ENCODE results near the gene UNC13D.
"Not testable (repeated sequence)": the region's sequence is repeated elsewhere in the genome, so short reads cannot be mapped to it uniquely, and the experiment has no call there.

Gene UNC13D

DNA sequence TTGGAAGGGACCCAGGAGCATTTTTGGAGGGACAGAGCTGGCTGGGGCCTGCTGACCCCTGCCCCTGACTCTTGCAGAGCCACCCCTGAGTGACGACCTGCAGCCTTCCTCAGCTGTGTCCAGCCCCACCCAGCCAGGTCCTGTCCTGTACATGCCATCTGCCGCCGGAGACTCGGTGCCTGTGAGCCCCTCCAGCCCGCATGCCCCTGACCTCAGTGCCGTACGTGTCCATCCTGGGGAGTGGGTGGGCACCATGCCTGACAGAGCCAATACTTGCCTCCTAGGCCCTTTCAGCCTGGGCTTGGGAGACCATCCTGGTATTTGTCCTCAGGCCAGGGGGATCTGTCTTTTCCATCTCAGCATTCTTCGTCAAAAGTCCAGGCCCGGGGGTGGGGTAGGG, 27.5 kb downstream of the UNC13D start:
- H3K36me3 Mint-ChIP-seq (ENCODE audit: low read depth): peaks cover 89% of the 10 kb centered on the region
- H3K4me3 Mint-ChIP-seq: no peak overlapping the region
- peak overlapping the region; percentile 34 for H3K27ac Mint-ChIP-seq
- no peak for DNase-seq
- no peaks in the 10 kb centered on the region for H3K9me3 Mint-ChIP-seq
- H3K4me1 Mint-ChIP-seq (ENCODE audit: low read depth): peaks cover 10% of the 10 kb centered on the region
- H3K27me3 Mint-ChIP-seq: no peaks in the 10 kb centered on the region

DNA sequence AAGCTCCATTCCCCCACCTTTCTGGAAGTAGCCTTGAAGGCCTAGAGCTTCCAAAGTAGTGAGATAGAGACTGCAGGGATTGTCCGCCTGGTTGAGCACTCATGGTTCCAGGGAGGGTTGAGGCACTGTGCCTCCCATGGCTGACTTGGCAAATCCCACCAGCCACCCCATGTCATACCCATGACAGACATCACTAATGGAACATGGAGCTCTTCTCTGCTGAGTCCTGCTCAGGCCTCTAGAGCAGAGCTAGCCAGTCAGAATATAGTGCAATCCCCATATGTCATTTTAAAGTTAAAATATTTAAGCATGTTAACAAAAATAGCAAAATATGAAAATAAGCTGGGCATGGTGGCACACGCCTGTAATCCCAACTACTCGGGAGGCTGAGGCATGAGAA, 28.8 kb downstream of the UNC13D start:
- Mint-ChIP-seq H3K4me1 (ENCODE audit: low read depth) (no peaks in the 10 kb centered on the region), H3K27me3 (no peaks in the 10 kb centered on the region), H3K36me3 (ENCODE audit: low read depth) (peaks cover 87% of the 10 kb centered on the region), H3K9me3 (no peaks in the 10 kb centered on the region), H3K27ac (peak overlapping the region; percentile 6), H3K4me3 (no peak overlapping the region)
- no peak for DNase-seq

DNA sequence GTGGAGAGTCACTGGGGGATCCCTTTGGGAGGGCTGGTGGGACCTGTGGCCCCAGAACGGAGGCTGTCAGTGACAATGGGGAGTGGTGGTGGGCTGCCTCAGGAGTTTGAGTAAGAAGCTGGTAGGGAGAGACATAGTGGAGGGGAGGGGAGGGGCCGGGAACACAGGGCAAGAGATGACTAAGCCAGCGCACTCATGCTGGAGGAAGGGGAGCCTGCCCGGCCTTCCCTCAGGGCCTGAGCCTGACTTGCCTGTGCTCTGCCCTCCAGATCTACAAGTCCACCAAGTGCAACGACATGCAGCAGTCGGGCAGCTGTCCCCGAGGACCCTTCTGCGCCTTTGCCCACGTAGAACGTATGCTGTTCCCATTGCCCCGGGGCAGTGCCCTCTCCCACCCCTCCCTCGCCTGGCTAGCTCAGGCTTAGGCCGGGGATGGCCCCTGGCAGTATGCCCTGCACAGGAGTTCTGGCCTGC, 29.3 kb downstream of the UNC13D start:
- Mint-ChIP-seq H3K4me1 (ENCODE audit: low read depth) (no peaks in the 10 kb centered on the region), H3K27me3 (no peaks in the 10 kb centered on the region), H3K4me3 (no peak overlapping the region), H3K36me3 (ENCODE audit: low read depth) (peaks cover 86% of the 10 kb centered on the region), H3K9me3 (no peaks in the 10 kb centered on the region), H3K27ac (no peak overlapping the region)
- no peak for DNase-seq

DNA sequence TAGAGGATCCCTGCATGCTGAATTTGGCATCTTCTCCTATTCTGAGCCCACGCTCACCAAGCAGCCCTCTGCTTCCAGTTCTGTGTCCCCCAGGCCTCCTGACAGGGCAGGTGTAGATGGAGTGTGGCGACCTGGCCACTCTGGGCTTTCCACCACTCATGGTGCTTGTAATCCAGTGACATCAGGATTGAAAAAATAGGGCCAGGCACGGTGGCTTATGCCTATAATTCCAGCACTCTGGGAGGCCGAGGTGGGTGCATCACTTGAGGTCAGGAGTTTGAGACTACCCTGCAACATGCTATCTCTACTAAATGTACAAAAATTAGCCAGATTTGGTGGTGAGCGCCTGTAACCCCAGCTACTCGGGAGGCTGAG, 30.2 kb downstream of the UNC13D start:
- Mint-ChIP-seq H3K9me3 (no peaks in the 10 kb centered on the region), H3K4me3 (no peak overlapping the region), H3K27me3 (no peaks in the 10 kb centered on the region), H3K27ac (no peak overlapping the region), H3K4me1 (ENCODE audit: low read depth) (no peaks in the 10 kb centered on the region), H3K36me3 (ENCODE audit: low read depth) (peaks cover 81% of the 10 kb centered on the region)
- DNase-seq: no peak

DNA sequence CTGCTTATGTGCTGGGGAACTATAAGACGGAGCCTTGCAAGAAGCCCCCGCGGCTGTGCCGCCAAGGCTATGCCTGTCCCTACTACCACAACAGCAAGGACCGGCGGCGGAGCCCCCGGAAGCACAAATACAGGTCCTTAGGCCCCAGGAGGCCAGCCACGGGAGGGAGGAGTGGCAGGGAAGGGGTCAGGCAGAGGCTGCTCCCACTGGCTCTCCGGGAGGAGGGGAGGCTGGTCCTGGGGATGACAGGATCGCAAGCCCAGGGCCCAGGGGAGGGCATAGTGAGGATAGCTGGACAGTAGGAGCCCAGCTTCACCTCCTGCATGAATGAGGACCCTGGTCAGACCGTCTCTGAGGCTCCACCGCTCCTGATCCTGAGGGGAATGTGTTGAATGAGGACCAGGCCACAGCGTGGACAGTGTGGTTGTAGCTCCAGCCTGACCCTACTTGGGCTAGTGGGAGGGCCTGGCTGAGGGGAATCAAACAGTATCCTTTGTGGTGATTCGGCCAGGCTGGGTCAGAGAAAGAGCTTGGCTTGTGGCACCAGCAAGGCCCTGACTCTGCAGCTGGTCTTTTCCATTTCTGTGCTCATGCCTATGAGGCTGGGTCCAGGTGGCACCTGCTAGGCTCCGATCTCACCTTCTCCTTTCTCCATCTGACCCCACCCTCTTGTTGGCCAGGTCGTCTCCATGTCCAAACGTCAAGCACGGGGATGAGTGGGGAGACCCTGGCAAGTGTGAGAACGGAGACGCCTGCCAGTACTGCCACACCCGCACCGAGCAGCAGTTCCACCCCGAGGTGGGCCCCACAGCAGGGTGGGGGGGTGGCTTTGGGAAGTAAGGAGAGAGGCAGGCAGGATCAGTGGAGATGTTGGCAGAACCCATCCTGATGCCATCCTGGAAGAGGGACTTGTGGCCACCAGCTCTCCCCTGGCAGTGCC, 30.9 kb downstream of the UNC13D start:
- H3K27me3 Mint-ChIP-seq: no peaks in the 10 kb centered on the region
- peaks cover 4% of the 10 kb centered on the region for H3K4me1 Mint-ChIP-seq (ENCODE audit: low read depth)
- no peaks in the 10 kb centered on the region for H3K9me3 Mint-ChIP-seq
- no peak for DNase-seq
- no peak overlapping the region for H3K4me3 Mint-ChIP-seq
- H3K36me3 Mint-ChIP-seq (ENCODE audit: low read depth): peaks cover 75% of the 10 kb centered on the region
- H3K27ac Mint-ChIP-seq: no peak overlapping the region

DNA sequence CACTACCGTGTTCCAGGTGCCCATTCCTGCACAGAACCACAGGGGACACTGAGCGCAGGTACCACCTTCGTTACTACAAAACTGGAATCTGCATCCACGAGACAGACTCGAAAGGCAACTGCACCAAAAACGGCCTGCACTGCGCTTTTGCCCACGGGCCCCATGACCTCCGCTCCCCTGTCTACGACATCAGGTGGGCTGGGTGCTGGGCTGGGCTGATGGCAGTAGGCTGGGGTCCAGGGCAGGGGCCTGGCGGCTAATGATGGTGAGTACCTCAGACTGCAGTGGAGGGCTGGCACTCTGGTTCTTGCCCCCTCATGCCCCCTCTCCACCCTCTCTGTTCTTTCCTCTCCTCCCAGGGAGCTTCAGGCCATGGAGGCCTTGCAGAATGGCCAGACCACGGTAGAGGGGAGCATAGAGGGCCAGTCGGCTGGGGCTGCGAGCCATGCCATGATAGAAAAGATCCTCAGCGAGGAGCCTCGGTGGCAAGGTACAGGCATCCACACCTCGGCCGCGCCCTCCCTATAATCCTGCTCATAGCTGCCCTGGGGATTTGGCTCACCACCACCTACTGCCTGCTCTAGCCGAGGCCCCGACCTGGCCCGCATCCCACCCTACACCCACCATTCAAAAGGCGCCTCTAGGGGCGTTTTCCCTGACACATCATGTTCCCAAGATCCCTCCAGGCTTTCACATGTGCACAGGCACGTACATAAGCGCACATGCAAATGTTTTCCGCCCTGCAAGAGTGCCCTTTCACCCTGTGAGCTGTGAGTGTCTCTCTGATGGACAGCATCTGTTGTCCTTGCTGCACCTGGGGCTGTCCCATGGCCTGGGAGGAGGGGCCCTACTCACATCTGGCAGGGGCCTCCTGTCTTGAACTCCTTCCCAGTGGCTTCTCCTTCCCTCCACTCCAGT, 31.8 kb downstream of the UNC13D start:
- H3K4me1 Mint-ChIP-seq (ENCODE audit: low read depth): peaks cover 4% of the 10 kb centered on the region
- H3K36me3 Mint-ChIP-seq (ENCODE audit: low read depth): peaks cover 67% of the 10 kb centered on the region
- H3K27ac Mint-ChIP-seq: no peak overlapping the region
- no peak for DNase-seq
- H3K4me3 Mint-ChIP-seq: no peak overlapping the region
- H3K27me3 Mint-ChIP-seq: no peaks in the 10 kb centered on the region
- H3K9me3 Mint-ChIP-seq: no peaks in the 10 kb centered on the region

DNA sequence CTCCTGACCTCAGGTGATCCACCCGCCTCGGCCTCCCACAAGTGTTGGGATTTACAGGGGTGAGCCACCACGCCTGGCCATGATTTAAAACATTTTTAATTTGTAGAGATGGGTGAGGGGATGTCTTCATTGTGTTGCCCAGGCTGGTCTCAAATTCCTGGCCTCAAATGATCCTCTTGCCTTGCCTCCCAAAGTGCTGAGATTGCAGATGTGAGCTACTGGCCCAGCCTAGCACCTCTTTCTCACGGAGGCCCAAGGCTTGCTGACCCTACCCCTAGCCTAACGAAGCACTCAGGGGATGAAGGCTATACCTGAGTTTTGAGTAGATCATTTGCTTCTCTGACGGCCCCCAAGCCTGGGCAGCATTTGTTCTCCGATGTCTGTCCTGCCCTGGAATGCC, 33.0 kb downstream of the UNC13D start:
- Mint-ChIP-seq H3K36me3 (ENCODE audit: low read depth) (peaks cover 55% of the 10 kb centered on the region), H3K27ac (no peak overlapping the region)

DNA sequence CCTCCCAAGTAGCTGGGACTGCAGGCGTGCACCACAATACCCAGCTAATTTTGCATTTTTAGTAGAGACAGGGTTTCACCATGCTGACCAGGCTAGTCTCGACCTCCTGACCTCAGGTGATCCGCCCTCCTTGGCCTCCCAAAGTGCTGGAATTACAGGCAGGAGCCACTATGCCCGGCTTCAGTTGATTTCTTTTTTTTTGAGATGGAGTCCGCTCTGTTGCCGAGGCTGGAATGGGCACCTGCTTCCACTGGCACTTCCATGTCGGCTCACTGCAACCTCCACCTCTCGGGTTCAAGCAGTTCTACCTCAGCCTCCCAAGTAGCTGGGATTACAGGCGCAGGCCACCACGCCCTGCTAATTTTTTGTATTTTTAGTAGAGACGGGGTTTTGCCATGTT, 33.4 kb downstream of the UNC13D start:
- H3K9me3 Mint-ChIP-seq; H3K4me1 Mint-ChIP-seq (ENCODE audit: low read depth); H3K27ac Mint-ChIP-seq; DNase-seq; H3K27me3 Mint-ChIP-seq; H3K4me3 Mint-ChIP-seq: not testable (repeated sequence)
- H3K36me3 Mint-ChIP-seq (ENCODE audit: low read depth): peaks cover 52% of the 10 kb centered on the region

More for the DNA sequence above, 33.0 kb downstream of the UNC13D start:
- H3K4me3 Mint-ChIP-seq: no peak overlapping the region
- H3K9me3 Mint-ChIP-seq: no peaks in the 10 kb centered on the region
- peaks cover 4% of the 10 kb centered on the region for H3K4me1 Mint-ChIP-seq (ENCODE audit: low read depth)
- DNase-seq: no peak
- H3K27me3 Mint-ChIP-seq: no peaks in the 10 kb centered on the region

DNA sequence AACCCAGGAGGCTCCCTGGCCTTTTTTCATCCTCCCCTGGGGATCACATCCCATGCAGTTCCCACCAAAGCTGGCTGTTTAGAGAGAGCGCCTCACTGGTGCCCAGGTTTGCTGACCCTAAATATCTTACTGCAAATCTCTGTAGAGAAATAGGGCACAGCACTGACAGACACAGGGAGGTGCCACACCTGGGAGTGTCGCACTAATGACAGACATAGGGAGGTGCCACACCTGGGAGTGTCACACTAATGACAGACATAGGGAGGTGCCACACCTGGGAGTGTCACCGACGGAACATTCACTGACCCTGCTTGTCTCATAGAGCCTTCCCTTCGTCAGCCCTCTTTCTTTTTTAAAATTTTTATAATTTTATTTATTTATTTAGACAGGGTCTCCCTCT, 34.0 kb downstream of the UNC13D start:
- H3K27ac Mint-ChIP-seq: no peak overlapping the region
- H3K9me3 Mint-ChIP-seq: no peaks in the 10 kb centered on the region
- H3K4me1 Mint-ChIP-seq (ENCODE audit: low read depth): peaks cover 4% of the 10 kb centered on the region
- H3K36me3 Mint-ChIP-seq (ENCODE audit: low read depth): peaks cover 47% of the 10 kb centered on the region
- DNase-seq: no peak
- H3K4me3 Mint-ChIP-seq: no peak overlapping the region
- H3K27me3 Mint-ChIP-seq: no peaks in the 10 kb centered on the region

DNA sequence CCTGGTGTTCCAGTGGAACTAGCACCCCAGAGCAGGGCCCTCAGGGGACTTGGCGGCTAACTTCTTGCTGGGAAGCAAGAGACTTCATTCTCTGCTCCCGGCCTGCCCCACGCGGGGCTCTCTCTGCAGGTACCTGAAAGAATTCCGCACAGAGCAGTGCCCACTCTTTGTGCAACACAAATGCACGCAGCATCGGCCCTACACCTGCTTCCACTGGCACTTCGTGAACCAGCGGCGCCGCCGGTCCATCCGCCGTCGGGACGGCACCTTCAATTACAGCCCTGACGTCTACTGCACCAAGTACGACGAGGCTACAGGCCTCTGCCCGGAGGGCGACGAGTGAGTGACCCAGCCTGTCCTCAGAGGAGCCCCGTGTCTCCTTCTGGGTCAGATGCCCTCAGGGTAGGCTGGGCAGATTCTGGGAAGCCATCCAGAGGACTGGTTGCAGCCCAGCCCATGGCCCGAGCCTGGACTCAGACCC, 34.5 kb downstream of the UNC13D start:
- H3K27me3 Mint-ChIP-seq: no peaks in the 10 kb centered on the region
- peaks cover 4% of the 10 kb centered on the region for H3K4me1 Mint-ChIP-seq (ENCODE audit: low read depth)
- H3K27ac Mint-ChIP-seq: no peak overlapping the region
- peaks cover 46% of the 10 kb centered on the region for H3K36me3 Mint-ChIP-seq (ENCODE audit: low read depth)
- no peak for DNase-seq
- H3K9me3 Mint-ChIP-seq: no peaks in the 10 kb centered on the region
- H3K4me3 Mint-ChIP-seq: no peak overlapping the region

DNA sequence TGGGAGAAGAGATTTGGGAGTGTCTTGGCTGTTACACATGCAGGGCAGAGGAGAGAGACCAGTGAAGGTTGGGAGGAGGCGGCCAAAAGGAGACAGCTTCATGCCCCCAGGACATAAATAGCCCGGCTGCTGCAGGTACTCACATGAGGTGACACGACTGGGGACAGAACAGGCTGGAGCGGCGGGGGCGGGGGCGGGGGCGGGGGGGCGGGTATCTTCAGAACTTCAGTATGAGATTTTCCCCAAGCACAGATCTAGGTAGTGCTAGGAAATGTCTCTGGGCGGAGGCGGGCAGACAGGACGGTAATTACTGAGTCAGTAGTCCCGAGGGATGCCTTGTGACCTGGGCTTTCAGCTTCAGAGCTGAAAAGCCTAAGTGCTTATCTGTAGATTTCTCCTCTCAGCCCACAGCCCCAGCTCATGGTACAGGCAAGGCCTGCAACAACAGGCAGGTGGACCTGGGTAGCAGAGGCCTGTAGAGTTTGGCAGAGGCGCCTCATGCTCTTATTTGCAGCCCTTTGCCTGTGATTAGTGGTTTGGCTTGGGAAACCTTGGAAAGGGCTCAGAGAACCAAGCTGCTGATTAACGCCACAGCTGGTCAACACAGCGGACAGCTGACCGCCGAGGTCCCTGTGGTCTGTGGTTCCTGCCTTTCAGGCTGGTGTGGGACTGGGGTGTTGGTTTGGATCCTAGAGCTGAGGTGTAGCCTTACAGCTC, 35.1 kb downstream of the UNC13D start:
- Mint-ChIP-seq H3K4me3 (no peak overlapping the region), H3K36me3 (ENCODE audit: low read depth) (peaks cover 41% of the 10 kb centered on the region), H3K27me3 (no peaks in the 10 kb centered on the region), H3K4me1 (ENCODE audit: low read depth) (peaks cover 8% of the 10 kb centered on the region), H3K27ac (no peak overlapping the region), H3K9me3 (no peaks in the 10 kb centered on the region)
- no peak for DNase-seq

DNA sequence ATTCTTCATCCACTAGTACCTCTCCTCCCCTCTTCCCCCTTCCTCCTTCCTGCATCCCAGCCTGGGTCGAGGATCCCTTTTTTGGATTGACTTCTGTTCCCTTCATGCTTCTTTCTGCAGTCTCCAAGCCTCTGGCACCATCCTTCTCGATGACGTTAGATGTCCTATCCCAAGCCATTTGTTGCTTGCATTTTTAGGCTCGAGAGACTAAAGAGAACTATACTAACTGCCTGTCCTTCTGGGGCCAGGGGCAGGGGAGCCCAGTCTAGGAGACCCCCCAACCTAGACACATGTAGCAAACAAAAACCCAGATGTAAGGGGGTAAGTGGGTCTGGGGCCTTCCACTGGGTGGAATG, 35.7 kb downstream of the UNC13D start:
- H3K27me3 Mint-ChIP-seq: no peaks in the 10 kb centered on the region

DNA sequence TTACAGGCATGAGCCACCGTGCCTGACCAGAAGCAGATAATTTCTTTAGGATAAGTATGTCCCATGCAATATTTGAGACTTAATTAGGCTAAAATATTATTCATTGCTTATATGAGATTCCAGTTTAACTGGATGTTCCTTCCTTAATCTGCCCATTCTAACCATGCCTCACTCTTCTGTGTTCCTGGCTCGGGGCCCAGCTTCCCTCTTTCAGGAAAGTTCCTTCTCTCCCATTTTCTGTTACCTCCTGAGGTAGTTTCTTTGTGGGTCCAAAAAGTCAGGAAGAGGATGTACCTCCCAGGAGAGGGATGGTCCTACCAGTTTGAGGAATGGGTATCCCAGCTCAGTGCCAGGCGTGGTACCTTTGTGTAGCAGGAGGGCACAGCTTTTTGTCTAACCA, 36.3 kb downstream of the UNC13D start:
- peak overlapping the region; percentile 8 for H3K27ac Mint-ChIP-seq
- no peaks in the 10 kb centered on the region for H3K9me3 Mint-ChIP-seq
- H3K27me3 Mint-ChIP-seq: no peaks in the 10 kb centered on the region
- H3K4me1 Mint-ChIP-seq (ENCODE audit: low read depth): peaks cover 17% of the 10 kb centered on the region
- no peak overlapping the region for H3K4me3 Mint-ChIP-seq
- DNase-seq: no peak
- H3K36me3 Mint-ChIP-seq (ENCODE audit: low read depth): peaks cover 35% of the 10 kb centered on the region

More for the DNA sequence above, 35.7 kb downstream of the UNC13D start:
- Mint-ChIP-seq H3K36me3 (ENCODE audit: low read depth) (peaks cover 36% of the 10 kb centered on the region), H3K9me3 (no peaks in the 10 kb centered on the region), H3K4me1 (ENCODE audit: low read depth) (peaks cover 13% of the 10 kb centered on the region), H3K27ac (no peak overlapping the region), H3K4me3 (no peak overlapping the region)
- DNase-seq: no peak

DNA sequence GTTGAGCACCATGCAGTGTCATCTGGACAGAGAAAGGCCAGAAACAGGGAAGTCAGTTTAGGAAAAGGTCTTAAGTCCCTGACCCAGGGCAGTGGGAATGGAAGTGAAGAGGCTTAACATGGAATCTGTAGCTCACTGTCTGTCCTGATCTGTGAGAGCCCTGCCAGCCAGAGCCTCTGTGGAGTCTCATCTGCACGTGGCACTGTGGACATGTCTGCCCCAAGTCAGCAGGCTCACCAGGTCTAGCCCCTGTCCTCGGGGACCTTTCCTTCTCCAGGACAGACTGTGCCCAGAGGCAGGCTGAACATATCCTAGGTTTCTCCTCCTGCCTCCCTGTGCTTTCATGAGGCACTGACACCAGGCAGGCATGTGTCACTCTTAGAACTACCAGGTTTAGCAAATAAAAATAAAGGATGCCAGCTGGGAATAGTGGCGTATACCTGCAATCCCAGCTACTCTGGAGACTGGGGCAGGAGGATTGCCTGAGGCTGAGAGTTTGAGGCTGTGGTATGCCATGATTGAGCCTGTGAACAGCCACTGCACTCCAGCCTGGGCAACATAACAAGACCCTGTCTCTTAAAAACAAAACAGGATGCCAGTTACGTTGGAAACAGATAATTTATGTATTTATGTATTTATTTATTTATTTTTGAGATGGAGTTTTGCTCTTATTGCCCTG, 37.2 kb downstream of the UNC13D start:
- DNase-seq: no peak
- no peak overlapping the region for H3K4me3 Mint-ChIP-seq
- H3K27ac Mint-ChIP-seq: peak overlapping the region; percentile 6
- no peaks in the 10 kb centered on the region for H3K27me3 Mint-ChIP-seq
- no peaks in the 10 kb centered on the region for H3K9me3 Mint-ChIP-seq
- peaks cover 29% of the 10 kb centered on the region for H3K36me3 Mint-ChIP-seq (ENCODE audit: low read depth)
- H3K4me1 Mint-ChIP-seq (ENCODE audit: low read depth): peaks cover 17% of the 10 kb centered on the region
